KMS-11 (cell line): ENCODE measurements around the gene ZNF649.
"Not testable (repeated sequence)": the region's sequence is repeated elsewhere in the genome, so short reads cannot be mapped to it uniquely, and the experiment has no call there.

Experiments used
- H2AFZ ChIP-seq: fragments of 200-600 bp; sonication (generic); 2 replicates; pipeline ENCODE4 v1.6.1; 2016; ENCODE audit warnings: antibody characterized with exemption, mixed run types, low read depth
- H3K27ac ChIP-seq: fragments of 200-600 bp; sonication (generic); 2 replicates; pipeline ENCODE4 v1.6.1; 2016; ENCODE audit warnings: mild to moderate bottlenecking, mixed run types
- H3K27me3 ChIP-seq: fragments of 200-600 bp; sonication (generic); 2 replicates; pipeline ENCODE4 v1.6.1; 2017; ENCODE audit warnings: mild to moderate bottlenecking, low read depth, mixed run types, moderate library complexity; ENCODE audit not compliant: insufficient read depth
- H3K36me3 ChIP-seq: fragments of 200-600 bp; sonication (generic); 2 replicates; pipeline ENCODE4 v1.6.1; 2017; ENCODE audit warnings: mild to moderate bottlenecking, mixed run types; ENCODE audit not compliant: insufficient read depth
- H3K4me1 ChIP-seq: fragments of 200-600 bp; sonication (generic); 2 replicates; pipeline ENCODE4 v1.6.1; 2016; ENCODE audit warnings: mild to moderate bottlenecking, low read depth, mixed run types; ENCODE audit not compliant: poor library complexity, severe bottlenecking
- H3K4me2 ChIP-seq: fragments of 200-600 bp; sonication (generic); 2 replicates; pipeline ENCODE4 v1.7.0; 2016; ENCODE audit warnings: mild to moderate bottlenecking, mixed run types
- H3K4me3 ChIP-seq: fragments of 200-600 bp; sonication (generic); IDR thresholded peaks from 2 replicates; pipeline ENCODE4 v1.6.1; 2017; ENCODE audit warnings: low read depth, low read length, mixed read lengths; ENCODE audit not compliant: insufficient read depth
- H3K79me2 ChIP-seq: fragments of 200-600 bp; sonication (generic); 2 replicates; pipeline ENCODE4 v1.6.1; 2016; ENCODE audit warnings: low read depth, mixed run types; ENCODE audit not compliant: insufficient read depth
- H3K9ac ChIP-seq: fragments of 200-600 bp; sonication (generic); 2 replicates; pipeline ENCODE4 v1.6.1; 2016; ENCODE audit warnings: mild to moderate bottlenecking, mixed run types
- H4K20me1 ChIP-seq: fragments of 200-600 bp; sonication (generic); 2 replicates; pipeline ENCODE4 v1.6.1; 2016; ENCODE audit warnings: mild to moderate bottlenecking, mixed run types; ENCODE audit not compliant: insufficient read depth
- CTCF ChIP-seq: fragments of 200-600 bp; sonication (generic); conservative IDR thresholded peaks from 2 replicates; pipeline ENCODE4 v1.6.1; 2017; ENCODE audit warnings: low read depth, mild to moderate bottlenecking, antibody characterized with exemption, low read length, moderate library complexity, mixed read lengths

The ZNF649 gene

GRCh38 chr19:51905639-51906038 lies 822 bp upstream of the ZNF649 start:
- H3K4me1 ChIP-seq, H3K9ac ChIP-seq, H3K4me2 ChIP-seq, H3K4me3 ChIP-seq, H2AFZ ChIP-seq, H3K27ac ChIP-seq, H3K79me2 ChIP-seq, H3K36me3 ChIP-seq, H3K27me3 ChIP-seq, H4K20me1 ChIP-seq: not testable (repeated sequence)

GRCh38 chr19:51905206-51905605 lies 389 bp upstream of the ZNF649 start:
- no peak overlapping the region for H3K4me3 ChIP-seq
- no peaks in the 10 kb centered on the region for H4K20me1 ChIP-seq
- H3K9ac ChIP-seq: no peak overlapping the region
- no peaks in the 10 kb centered on the region for H3K4me1 ChIP-seq
- no peaks in the 10 kb centered on the region for H3K27me3 ChIP-seq
- no peak overlapping the region for H3K4me2 ChIP-seq
- no peaks in the 10 kb centered on the region for H3K79me2 ChIP-seq
- H3K36me3 ChIP-seq: no peaks in the 10 kb centered on the region
- no peak overlapping the region for H2AFZ ChIP-seq
- no peak for TF ChIP-seq CTCF
- H3K27ac ChIP-seq: no peak overlapping the region

- no peak overlapping the region for H2AFZ ChIP-seq
- no peak for TF ChIP-seq CTCF
- no peaks in the 10 kb centered on the region for H3K4me1 ChIP-seq
- no peak overlapping the region for H3K4me2 ChIP-seq
- H3K9ac ChIP-seq: no peak overlapping the region
- no peaks in the 10 kb centered on the region for H3K27me3 ChIP-seq
- H3K79me2 ChIP-seq: no peaks in the 10 kb centered on the region
- H3K4me3 ChIP-seq: no peak overlapping the region
- H3K27ac ChIP-seq: no peak overlapping the region
- no peaks in the 10 kb centered on the region for H4K20me1 ChIP-seq
- no peaks in the 10 kb centered on the region for H3K36me3 ChIP-seq
These were observed 1.6 kb downstream of the ZNF649 start for GRCh38 chr19:51903192-51903591.

- no peaks in the 10 kb centered on the region for H3K36me3 ChIP-seq
- no peak for TF ChIP-seq CTCF
These were observed 3.0 kb downstream of the ZNF649 start for GRCh38 chr19:51901860-51902259.

GRCh38 chr19:51891193-51891747 lies 13.5 kb downstream of the ZNF649 start:
- no peaks in the 10 kb centered on the region for H4K20me1 ChIP-seq
- H2AFZ ChIP-seq: no peak overlapping the region
- no peaks in the 10 kb centered on the region for H3K4me1 ChIP-seq
- no peak overlapping the region for H3K4me2 ChIP-seq
- no peaks in the 10 kb centered on the region for H3K36me3 ChIP-seq
- no peak overlapping the region for H3K9ac ChIP-seq
- TF ChIP-seq CTCF: no peak
- no peaks in the 10 kb centered on the region for H3K27me3 ChIP-seq
- H3K79me2 ChIP-seq: no peaks in the 10 kb centered on the region
- no peak overlapping the region for H3K4me3 ChIP-seq
- no peak overlapping the region for H3K27ac ChIP-seq

More at GRCh38 chr19:51901860-51902259, 3.0 kb downstream of the ZNF649 start:
- Histone ChIP-seq H3K4me3 (no peak overlapping the region), H3K4me2 (no peak overlapping the region), H3K4me1 (no peaks in the 10 kb centered on the region), H2AFZ (no peak overlapping the region), H3K9ac (no peak overlapping the region), H4K20me1 (no peaks in the 10 kb centered on the region), H3K27ac (no peak overlapping the region), H3K79me2 (no peaks in the 10 kb centered on the region), H3K27me3 (no peaks in the 10 kb centered on the region; the same call in 1 of the 2 replicates)
